ENCODE data around the gene KIF12.

The KIF12 gene

GRCh38 chr9:114108016-114108833 is 9.1 kb upstream of the KIF12 start:
- in situ Hi-C loops (cut with HindIII; ENCODE audit: low sequenced_read_pairs), result loop anchor here (5.0 kb wide), 2 partner anchors 44 to 169 kb away; no protein-coding TSS in a partner anchor

DNA sequence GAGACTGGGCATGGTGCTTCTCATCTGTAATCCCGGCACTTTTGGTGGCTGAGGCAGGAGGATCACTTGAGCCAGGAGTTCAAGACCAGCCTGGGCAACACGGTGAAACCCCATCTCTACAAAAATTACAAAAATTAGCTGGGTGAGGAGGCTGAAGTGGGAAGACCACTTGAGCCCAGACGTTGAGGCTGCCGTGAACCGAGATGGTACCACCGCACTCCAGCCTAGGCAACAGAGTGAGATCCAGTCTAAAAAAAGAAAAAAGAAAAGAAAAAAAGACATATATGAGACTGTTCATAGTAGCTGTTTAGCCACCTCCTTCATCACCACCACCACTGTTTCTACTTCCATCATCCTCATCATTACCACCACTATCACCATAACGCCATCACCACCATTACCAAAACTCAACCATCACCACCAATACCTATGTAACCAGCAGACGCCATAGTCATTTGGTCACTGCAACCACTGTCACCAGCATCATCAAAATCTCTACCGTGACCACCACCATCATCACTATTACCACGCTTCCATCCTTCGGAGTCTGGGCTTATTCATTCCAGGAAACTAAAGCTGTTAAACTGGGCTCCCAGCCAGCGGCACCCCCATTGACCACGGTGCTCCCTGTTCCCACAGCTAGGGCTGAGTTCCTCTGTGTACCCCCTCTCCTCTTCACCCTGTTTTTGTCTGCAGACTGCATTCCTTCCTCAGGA is 8.4 kb upstream of the KIF12 start:
- in situ Hi-C loops (cut with HindIII; ENCODE audit: low sequenced_read_pairs), result loop anchor here (5.0 kb wide), 2 partner anchors 45 to 170 kb away; no protein-coding TSS in a partner anchor

DNA sequence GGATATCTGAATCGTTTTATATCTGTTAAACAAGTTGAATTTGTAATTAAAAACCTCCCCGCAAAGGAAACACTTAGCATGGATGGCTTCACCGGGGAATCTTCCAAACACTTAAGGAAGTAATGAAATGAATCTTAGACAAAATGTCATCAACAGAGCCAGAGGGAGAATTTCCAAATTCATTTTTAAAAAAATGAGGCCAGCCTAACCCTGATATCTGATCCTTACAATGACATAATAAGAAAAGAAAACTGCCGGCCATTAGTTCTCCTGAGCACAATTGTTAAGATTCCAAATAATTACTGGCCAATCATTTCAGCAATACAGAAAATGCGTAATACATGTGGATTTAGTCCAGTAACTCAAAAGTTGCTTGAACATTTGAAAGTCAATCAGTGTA is 6.1 kb upstream of the KIF12 start:
- in situ Hi-C loops (cut with HindIII; ENCODE audit: low sequenced_read_pairs), result loop anchor here (5.0 kb wide), 2 partner anchors 47 to 172 kb away; no protein-coding TSS in a partner anchor

DNA sequence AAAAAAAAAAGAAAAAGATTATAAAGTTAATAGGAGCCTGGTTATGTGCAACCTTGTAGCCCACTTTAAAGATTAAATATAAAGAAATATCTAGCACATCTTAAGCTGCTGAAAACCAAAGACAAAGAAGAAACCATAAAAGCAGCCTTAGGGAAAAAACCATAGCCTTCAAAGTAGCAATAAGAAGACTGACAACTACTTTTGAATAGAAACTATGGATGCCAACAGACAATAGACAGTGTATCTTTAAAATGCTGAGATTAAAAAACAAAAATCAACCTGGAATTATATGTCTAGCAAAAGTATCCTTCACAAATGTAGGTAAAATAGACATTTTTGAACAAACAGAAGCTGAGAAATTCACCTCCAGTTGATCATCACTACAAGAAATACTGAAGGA is 3.4 kb upstream of the KIF12 start:
- in situ Hi-C loops (cut with HindIII; ENCODE audit: low sequenced_read_pairs), result no loop called here

DNA sequence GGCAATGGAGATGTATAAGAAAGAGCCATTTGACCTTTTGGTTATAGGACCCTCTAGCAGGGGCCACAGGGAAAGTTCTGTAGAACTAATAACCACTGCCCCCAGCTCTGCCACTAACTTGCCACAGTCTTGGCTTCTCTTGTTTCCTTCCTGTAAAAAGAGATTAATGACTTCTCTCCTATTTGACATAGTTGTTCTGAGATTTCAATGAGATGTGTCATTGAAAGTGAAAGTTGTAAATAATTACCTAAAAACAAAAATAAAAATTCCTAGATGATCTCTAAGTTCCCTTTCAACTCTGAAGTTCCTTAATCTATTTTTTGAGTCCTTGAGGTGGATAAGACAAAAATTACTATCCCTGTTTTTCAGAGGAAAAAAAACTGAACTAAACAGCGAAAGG is 1.4 kb upstream of the KIF12 start:
- in situ Hi-C loops (cut with HindIII; ENCODE audit: low sequenced_read_pairs), result no loop called here

DNA sequence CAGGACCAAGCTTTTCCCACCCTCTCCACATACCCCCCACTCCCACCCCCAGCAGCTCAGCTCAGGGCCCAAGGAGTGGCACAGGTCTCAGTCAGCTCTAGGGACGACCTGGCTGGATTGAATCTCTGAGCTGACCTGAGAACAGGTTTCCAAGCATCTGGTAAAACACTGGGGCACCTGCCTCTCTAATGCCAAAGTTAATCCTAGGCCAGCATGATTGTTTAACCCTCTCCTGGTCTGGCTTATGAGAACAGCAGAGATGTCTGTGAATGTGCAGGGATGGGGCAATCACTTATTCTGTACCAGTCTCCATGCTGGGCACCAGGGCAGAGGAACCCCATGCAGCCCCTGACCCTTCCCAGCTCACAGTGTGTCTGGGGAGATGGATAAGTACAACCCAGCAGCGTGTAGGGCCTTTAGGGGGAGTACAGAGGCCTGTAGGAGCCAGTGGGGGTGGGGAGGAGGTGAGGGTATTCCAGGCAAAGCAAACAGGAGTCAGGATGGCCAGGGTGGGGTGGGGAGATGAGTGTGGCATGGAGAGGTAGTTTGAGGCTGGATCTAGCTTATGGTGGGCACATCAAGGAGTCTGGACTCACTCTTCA is 678 bp upstream of the KIF12 start:
- in situ Hi-C loops (cut with HindIII; ENCODE audit: low sequenced_read_pairs), result no loop called here

DNA sequence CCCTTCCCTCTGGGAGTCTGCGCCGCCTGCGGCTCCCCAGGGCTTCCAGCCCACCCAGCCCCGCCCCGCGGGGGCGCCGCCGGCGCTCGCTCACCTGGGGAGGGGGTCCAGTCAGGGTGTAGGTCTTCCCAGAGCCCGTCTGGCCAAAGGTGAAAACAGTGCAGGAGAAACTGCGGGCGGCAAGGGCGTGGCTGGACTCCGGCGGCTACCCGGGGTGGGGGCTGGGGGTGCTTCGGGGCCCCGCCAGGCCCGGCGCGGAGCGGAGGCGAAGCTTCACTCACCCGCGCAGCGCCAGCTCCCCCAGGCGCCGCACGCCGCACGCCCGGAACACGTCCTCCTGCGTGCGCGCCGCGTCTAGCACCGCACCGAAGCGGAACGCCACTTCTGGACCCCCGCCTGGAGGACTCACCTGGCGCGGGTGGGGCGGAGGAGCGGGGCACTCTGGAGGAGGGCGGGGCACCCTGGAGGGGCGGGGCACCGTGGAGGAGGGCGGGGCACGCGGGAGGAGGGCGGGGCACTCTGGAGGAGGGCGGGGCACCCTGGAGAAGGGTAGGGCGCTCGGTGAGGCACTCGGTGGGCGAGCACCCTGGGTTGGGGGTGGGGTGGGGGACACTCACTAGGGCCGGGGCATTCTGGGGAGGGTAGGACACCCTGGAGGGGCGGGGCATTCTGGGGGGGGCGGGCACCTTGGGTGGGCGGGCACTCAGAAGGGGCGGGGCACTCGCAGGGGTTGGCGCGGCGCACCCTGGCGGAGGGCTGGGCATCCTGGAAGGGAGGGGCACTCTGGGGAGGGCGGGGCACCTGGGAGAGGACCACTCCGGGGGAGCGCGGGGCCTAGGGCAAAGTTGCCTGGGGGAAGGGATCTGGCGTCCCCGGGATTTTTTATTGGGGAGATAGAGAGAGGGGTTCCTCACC is 814 bp downstream of the KIF12 start:
- in situ Hi-C loops (cut with HindIII; ENCODE audit: low sequenced_read_pairs), result no loop called here

DNA sequence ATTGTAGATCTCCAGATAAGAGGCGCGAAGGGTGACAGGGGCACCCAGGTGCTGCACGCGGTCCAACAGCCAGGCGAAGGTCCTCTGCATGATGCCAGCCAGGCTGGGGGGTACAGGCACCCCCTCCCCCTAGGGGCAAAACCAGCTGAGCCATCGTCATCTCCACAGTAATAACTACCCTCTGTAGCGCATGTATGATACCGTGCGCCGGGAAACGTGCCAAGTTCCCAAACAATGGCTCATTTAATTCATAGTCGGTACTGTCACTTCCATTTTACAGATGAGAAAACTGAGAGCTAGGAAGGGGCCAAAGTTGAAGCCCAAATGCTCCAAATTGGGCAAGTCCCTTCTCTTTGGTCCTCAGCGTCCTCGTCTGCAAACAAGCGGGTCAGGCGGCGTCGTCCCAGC is 1.5 kb downstream of the KIF12 start:
- in situ Hi-C loops (cut with HindIII; ENCODE audit: low sequenced_read_pairs), result no loop called here

- in situ Hi-C loops (cut with HindIII; ENCODE audit: low sequenced_read_pairs), result no loop called here
Measured at GRCh38 chr9:114096866-114097612, 2.1 kb downstream of the KIF12 start.

DNA sequence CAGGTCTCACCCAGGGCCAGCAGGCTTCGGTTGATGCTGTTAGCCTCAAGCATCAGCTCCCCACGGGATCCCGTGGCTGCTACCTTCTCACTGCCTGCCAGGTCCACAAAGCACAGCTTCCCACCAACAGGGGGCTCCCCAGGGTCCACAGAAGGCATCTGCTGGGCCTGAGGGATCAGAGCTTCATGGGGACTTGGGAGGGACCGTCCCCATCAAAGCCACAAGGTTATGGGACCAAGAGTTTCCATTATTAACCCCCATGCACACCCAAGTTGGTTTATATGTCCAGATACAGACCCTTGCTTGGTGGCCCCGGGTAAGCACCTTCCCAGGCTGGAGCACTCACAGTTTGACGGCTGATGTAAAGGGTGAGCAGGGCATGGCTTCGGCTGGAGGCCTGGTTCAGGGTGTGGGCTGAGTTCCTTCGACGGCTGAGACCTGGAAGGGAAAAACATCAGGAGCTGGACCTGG is 3.0 kb downstream of the KIF12 start:
- in situ Hi-C loops (cut with HindIII; ENCODE audit: low sequenced_read_pairs), result no loop called here

DNA sequence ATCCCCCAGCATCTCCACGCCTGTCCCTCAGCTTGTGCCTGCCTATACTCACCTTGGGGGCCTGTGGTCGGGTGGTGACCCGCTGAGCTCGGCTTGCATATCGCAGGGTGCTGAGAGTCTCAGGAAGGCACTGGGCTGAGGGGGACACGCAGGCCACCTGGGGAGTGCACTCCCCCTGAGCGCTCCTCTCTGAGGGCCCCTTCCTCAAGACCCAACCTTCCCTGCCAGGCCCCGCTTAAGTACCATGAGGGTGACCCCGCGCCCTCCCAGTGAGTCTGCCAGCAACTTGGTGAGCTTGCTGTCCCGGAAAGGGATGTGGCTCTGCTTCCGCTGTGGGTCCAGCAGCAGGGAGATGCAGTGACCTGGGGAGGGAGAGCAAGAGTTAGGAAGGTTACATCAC is 4.1 kb downstream of the KIF12 start:
- in situ Hi-C loops (cut with HindIII; ENCODE audit: low sequenced_read_pairs), result no loop called here

DNA sequence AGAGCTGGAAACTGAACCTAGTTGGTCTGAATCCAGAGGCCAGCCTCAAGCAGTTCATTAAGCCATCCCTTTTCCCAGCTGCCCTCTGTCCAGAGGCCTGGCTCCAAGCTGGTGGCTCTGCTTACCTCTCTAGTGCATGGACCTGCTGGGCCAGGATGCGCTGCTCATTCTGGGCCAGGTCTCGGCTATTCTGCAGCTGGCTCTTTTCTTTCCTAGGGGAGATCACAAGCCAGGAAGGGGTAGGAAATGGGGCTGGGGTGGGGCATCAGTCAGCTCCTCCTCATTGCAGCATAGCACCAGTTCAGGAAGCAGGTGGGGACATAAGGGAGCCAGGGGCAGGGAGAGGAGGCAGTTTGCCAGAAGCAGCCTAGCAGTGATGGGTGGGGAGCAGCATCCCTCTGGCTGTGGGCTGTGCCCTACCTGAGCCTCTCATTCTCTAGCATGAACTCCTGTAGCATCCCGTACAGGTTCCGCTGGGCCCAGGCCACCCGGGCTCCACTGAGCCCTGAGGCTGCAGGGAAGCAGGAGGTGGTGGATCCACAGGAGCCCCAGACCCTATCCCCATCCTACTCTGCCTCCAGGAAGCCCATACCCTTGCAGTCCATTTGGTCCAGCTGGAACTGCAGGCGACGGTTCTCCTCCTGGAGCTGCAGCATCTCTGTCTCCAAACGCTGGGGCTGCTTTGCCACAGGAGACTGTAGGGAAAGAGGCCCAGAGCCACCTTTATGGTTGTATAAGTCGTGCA is 5.2 kb downstream of the KIF12 start:
- in situ Hi-C loops (cut with HindIII; ENCODE audit: low sequenced_read_pairs), result no loop called here

- in situ Hi-C loops (cut with HindIII; ENCODE audit: low sequenced_read_pairs), result no loop called here
Measured at GRCh38 chr9:114093031-114093471, 6.0 kb downstream of the KIF12 start.

- in situ Hi-C loops (cut with HindIII; ENCODE audit: low sequenced_read_pairs), result no loop called here
Measured at GRCh38 chr9:114092336-114092735, 6.8 kb downstream of the KIF12 start.

GRCh38 chr9:114091711-114092110 is 7.4 kb downstream of the KIF12 start:
- in situ Hi-C loops (cut with HindIII; ENCODE audit: low sequenced_read_pairs), result no loop called here

GRCh38 chr9:114090798-114091197 is 8.3 kb downstream of the KIF12 start:
- in situ Hi-C loops (cut with HindIII; ENCODE audit: low sequenced_read_pairs), result no loop called here

- in situ Hi-C loops (cut with HindIII; ENCODE audit: low sequenced_read_pairs), result loop anchor here (5.0 kb wide), 1 partner anchor 38 kb away; no protein-coding TSS in a partner anchor
Measured at GRCh38 chr9:114089206-114089840, 9.8 kb downstream of the KIF12 start.

GRCh38 chr9:114088571-114089170 is 10.4 kb downstream of the KIF12 start:
- in situ Hi-C loops (cut with HindIII; ENCODE audit: low sequenced_read_pairs), result loop anchor here (5.0 kb wide), 1 partner anchor 39 kb away; no protein-coding TSS in a partner anchor

Measured in endothelial cell of hepatic sinusoid (primary cell).